HepG2 (cell line): Measurements from ENCODE around the gene ASB4. TPM values are rescaled to one million over a fixed set of nuclear protein-coding genes. Genes with fewer than 3 reads are reported as not detected.
A peak's percentile ranks its signal among the peaks of the same experiment; 100 is the strongest.

Experiments
- CHD4 ChIP-seq: fragments of 200-600 bp; sonication (generic); IDR thresholded peaks from 2 replicates; pipeline ENCODE4 v1.7.0; 2017; ENCODE audit warnings: mild to moderate bottlenecking, low read length, borderline replicate concordance
- EHMT2 ChIP-seq: fragments of 200-600 bp; sonication (generic); IDR thresholded peaks from 2 replicates; pipeline ENCODE4 v1.7.0; 2017; ENCODE audit warnings: antibody characterized with exemption, low read depth, low read length, borderline replicate concordance
- ERF ChIP-seq: IDR thresholded peaks from 2 replicates; pipeline ENCODE4 v1.6.1; 2018; ENCODE audit warnings: missing biosample characterization, missing genetic modification reagents
- FOXK1 ChIP-seq: sonication (generic); formaldehyde crosslinking; IDR thresholded peaks from 2 replicates; pipeline ENCODE4 v1.4.0; 2020; ENCODE audit warnings: low read depth, missing genetic modification reagents, borderline replicate concordance
- GATA4 ChIP-seq: sonication (generic); IDR thresholded peaks from 2 replicates; pipeline ENCODE4 v1.6.1; 2016; ENCODE audit warnings: antibody characterized with exemption, low read depth, borderline replicate concordance
- GATAD2A ChIP-seq: IDR thresholded peaks from 2 replicates; pipeline ENCODE4 v1.6.1; 2016
- HNF1A ChIP-seq, 2 experiments: sonication (generic) in 1 of 2; formaldehyde crosslinking in 1 of 2; IDR thresholded peaks; 2 replicates each; pipeline versions ENCODE4 v1.4.0 to v1.6.1; 2016 to 2020; ENCODE audit warnings: borderline replicate concordance in 1 of 2, low read depth in 1 of 2, mild to moderate bottlenecking in 1 of 2, missing genetic modification reagents in 1 of 2
- IKZF1 ChIP-seq: fragments of 450-650 bp; IDR thresholded peaks from 2 replicates; pipeline ENCODE4 v1.7.1; 2016
- MEF2D ChIP-seq: sonication (generic); formaldehyde crosslinking; IDR thresholded peaks from 2 replicates; pipeline ENCODE4 v1.5.1; 2020; ENCODE audit warnings: mild to moderate bottlenecking, missing genetic modification reagents
- MIER3 ChIP-seq: IDR thresholded peaks from 2 replicates; pipeline ENCODE4 v1.6.1; 2016; ENCODE audit warnings: missing compliant biosample characterization, borderline replicate concordance
- NFIC ChIP-seq: IDR thresholded peaks from 2 replicates; pipeline ENCODE4 v1.6.1; 2012; ENCODE audit warnings: mild to moderate bottlenecking, low read length, inconsistent platforms
- NR2C2 ChIP-seq: sonication (generic); formaldehyde crosslinking; IDR thresholded peaks from 2 replicates; pipeline ENCODE4 v1.4.0; 2020; ENCODE audit warnings: missing genetic modification reagents, mild to moderate bottlenecking, moderate library complexity, borderline replicate concordance
- PAXIP1 ChIP-seq: sonication (generic); formaldehyde crosslinking; conservative IDR thresholded peaks from 2 replicates; pipeline ENCODE4 v1.4.0; 2020; ENCODE audit warnings: mild to moderate bottlenecking, missing genetic modification reagents, moderate library complexity
- THRA ChIP-seq: sonication (generic); formaldehyde crosslinking; IDR thresholded peaks from 2 replicates; pipeline ENCODE4 v1.4.0; 2020; ENCODE audit warnings: missing genetic modification reagents, borderline replicate concordance
- ZNF121 ChIP-seq: sonication (generic); formaldehyde crosslinking; IDR thresholded peaks from 2 replicates; pipeline ENCODE4 v1.5.0; 2020; ENCODE audit warnings: mild to moderate bottlenecking, missing genetic modification reagents
- ZNF619 ChIP-seq: sonication (generic); formaldehyde crosslinking; IDR thresholded peaks from 2 replicates; pipeline ENCODE4 v1.4.0; 2020; ENCODE audit warnings: mild to moderate bottlenecking, missing genetic modification reagents
- polyA plus RNA-seq, 8 experiments: library from polyadenylated mRNA; depleted of rRNA in 3 of 8; stranded (reverse) in 7 of 8; unstranded in 1 of 8; fragments of >200 nt; fragmentation: Illumina TruSeq in 4 of 8; extraction: Trizol in 4 of 8; gene quantifications; 2 replicates each; pipeline versions ENCODE4 v1.2.1 to v1.2.3, GENCODE V29; 2011 to 2016; ENCODE audit warnings: low read depth in 4 of 8, missing spikeins in 1 of 8, mixed read lengths in 1 of 8; ENCODE audit not compliant: insufficient read depth in 1 of 8
- total RNA-seq, 5 experiments: library from RNA; depleted of rRNA; stranded (reverse); fragments of >200 nt; fragmentation: Illumina TruSeq; extraction: Trizol; gene quantifications; 2 replicates each; pipeline ENCODE4 v1.2.3, GENCODE V29; 2016; ENCODE audit warnings: low read depth in 1 of 5
- TF ChIP-seq, protein P1 (sequence below): IDR thresholded peaks from 2 replicates; pipeline ENCODE4 v1.6.1; 2018; ENCODE audit warnings: missing genetic modification reagents, mild to moderate bottlenecking, missing compliant biosample characterization
- TF ChIP-seq, protein P2 (sequence below): sonication (generic); formaldehyde crosslinking; IDR thresholded peaks from 2 replicates; pipeline ENCODE4 v1.5.0; 2020; ENCODE audit warnings: missing genetic modification reagents

Gene ASB4
- total and polyA plus RNA-seq, 2 of the 13 experiments (the other 11 are each of a cell fraction or from before 2014, with no cell fraction given): 1.1 to 4.0 TPM

- TF ChIP-seq THRA (CRISPR knock-in tag): peak; percentile 84
- TF ChIP-seq, protein P1, sequence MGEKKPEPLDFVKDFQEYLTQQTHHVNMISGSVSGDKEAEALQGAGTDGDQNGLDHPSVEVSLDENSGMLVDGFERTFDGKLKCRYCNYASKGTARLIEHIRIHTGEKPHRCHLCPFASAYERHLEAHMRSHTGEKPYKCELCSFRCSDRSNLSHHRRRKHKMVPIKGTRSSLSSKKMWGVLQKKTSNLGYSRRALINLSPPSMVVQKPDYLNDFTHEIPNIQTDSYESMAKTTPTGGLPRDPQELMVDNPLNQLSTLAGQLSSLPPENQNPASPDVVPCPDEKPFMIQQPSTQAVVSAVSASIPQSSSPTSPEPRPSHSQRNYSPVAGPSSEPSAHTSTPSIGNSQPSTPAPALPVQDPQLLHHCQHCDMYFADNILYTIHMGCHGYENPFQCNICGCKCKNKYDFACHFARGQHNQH (CRISPR knock-in tag): peak; percentile 74
- peak; percentile 98 for TF ChIP-seq PAXIP1 (CRISPR knock-in tag)
- 0 out of 2 replicates have a peak, but pooled peaks have one; percentile 42 for TF ChIP-seq MEF2D (CRISPR knock-in tag)
- no peak for TF ChIP-seq ZNF619 (CRISPR knock-in tag)
- TF ChIP-seq CHD4: peak; percentile 92; the same call in 1 of the 2 replicates
- no peak for TF ChIP-seq ZNF121
- TF ChIP-seq FOXK1 (CRISPR knock-in tag): peak; percentile 90
- TF ChIP-seq MIER3: peak; percentile 93; the same call in 1 of the 2 replicates
- peak; percentile 93 for TF ChIP-seq HNF1A (IDR thresholded peaks at IDR 0.05; ENCODE audit: low read depth)
- TF ChIP-seq HNF1A (CRISPR knock-in tag; IDR thresholded peaks at IDR 0.05; ENCODE audit: borderline replicate concordance): peak; percentile 90
- TF ChIP-seq NFIC: peak; percentile 91
- peak; percentile 53 for TF ChIP-seq ERF
- peak; percentile 99 for TF ChIP-seq GATAD2A
- no peak for TF ChIP-seq IKZF1
- peak; percentile 79; the same call in 1 of the 2 replicates for TF ChIP-seq EHMT2
- TF ChIP-seq, protein P2, sequence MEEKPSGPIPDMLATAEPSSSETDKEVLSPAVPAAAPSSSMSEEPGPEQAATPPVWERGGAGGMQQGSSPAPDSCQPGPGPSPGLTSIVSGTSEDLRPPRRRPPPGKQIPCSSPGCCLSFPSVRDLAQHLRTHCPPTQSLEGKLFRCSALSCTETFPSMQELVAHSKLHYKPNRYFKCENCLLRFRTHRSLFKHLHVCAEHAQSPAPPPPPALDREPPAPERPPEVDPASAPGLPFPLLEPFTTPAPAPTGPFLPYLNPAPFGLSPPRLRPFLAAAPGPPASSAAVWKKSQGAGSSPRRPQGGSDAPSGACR: no peak
- TF ChIP-seq NR2C2 (CRISPR knock-in tag): peak; percentile 70
- TF ChIP-seq GATA4: peak; percentile 63; the same call in 1 of the 2 replicates
These were observed 45.2 kb upstream of the ASB4 start (continued) for GRCh38 chr7:95440394-95441038.
